Stimulated activated memory B cell treated with anti-CD40 and anti-IgM and Interleukin-4, amounts not matched to agents 10 μg/mL and 1 μg/mL and 100 μg/mL, for 72 hours (primary cell): ENCODE measurements around the gene RARRES2.
"Not testable (repeated sequence)": the region's sequence is repeated elsewhere in the genome, so short reads cannot be mapped to it uniquely, and the experiment has no call there.

Experiments used
- ATAC-seq: fragments of 150-1000 bp; cut with Tn5 transposase; 2 replicates; pipeline ENCODE4 v1.10.0; 2021
- H3K27ac Mint-ChIP-seq: one replicate; pipeline ENCODE4 v1.8.0; 2022; ENCODE audit warnings: mild to moderate bottlenecking, mixed read lengths
- H3K27me3 Mint-ChIP-seq: one replicate; pipeline ENCODE4 v1.8.0; 2022; ENCODE audit warnings: mixed read lengths
- H3K36me3 Mint-ChIP-seq: one replicate; pipeline ENCODE4 v1.8.0; 2022; ENCODE audit warnings: mixed read lengths
- H3K4me1 Mint-ChIP-seq: one replicate; pipeline ENCODE4 v1.8.0; 2022; ENCODE audit warnings: mixed read lengths
- H3K4me3 Mint-ChIP-seq: one replicate; pipeline ENCODE4 v1.8.0; 2022; ENCODE audit warnings: mild to moderate bottlenecking, moderate library complexity, mixed read lengths
- H3K9me3 Mint-ChIP-seq: one replicate; pipeline ENCODE4 v1.8.0; 2022; ENCODE audit warnings: mixed read lengths

RARRES2 gene

GRCh38 chr7:150327308-150327707 is 14.1 kb downstream of the RARRES2 start:
- H3K4me3 Mint-ChIP-seq: no peak overlapping the region
- H3K27me3 Mint-ChIP-seq: no peaks in the 10 kb centered on the region
- ATAC-seq: no peak
- no peak overlapping the region for H3K27ac Mint-ChIP-seq
- peaks cover 55% of the 10 kb centered on the region for H3K36me3 Mint-ChIP-seq
- H3K9me3 Mint-ChIP-seq: no peaks in the 10 kb centered on the region
- H3K4me1 Mint-ChIP-seq: peaks cover 33% of the 10 kb centered on the region

DNA sequence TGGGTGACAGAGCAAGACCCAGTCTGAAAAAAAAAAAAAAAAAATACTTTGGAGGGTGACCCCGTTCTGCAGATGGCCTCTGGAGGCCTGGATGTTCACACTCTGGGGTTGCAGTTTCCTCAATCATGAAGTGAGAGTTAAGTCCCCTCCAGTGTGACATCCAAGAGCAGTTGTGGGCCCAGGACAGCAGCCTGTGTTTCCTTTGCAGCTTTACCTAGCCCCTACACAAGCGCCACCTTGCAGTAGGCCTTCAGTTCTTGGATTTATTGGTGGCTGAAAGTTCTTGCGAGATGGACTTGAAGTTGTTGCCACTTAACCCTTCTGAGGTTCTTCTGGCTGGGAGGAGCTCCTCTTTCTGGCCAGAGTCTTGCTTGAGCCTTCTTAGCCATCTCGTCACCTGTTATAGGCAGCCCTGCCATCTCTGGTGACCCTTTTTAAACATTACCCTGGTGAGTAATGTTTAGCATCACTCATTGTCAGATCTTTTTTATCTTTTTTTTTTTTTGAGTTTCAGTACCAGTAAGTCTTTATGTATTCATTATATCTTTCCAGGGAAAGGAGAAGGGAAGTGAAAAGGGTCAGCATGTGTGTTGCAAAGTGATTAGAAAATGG is 14.7 kb downstream of the RARRES2 start:
- H3K27me3 Mint-ChIP-seq: no peaks in the 10 kb centered on the region
- peaks cover 39% of the 10 kb centered on the region for H3K4me1 Mint-ChIP-seq
- H3K27ac Mint-ChIP-seq: no peak overlapping the region
- H3K36me3 Mint-ChIP-seq: peaks cover 49% of the 10 kb centered on the region
- H3K4me3 Mint-ChIP-seq: no peak overlapping the region
- no peak for ATAC-seq
- H3K9me3 Mint-ChIP-seq: no peaks in the 10 kb centered on the region

GRCh38 chr7:150325901-150326300 is 15.5 kb downstream of the RARRES2 start:
- H3K4me1 Mint-ChIP-seq: peaks cover 48% of the 10 kb centered on the region
- H3K27ac Mint-ChIP-seq: no peak overlapping the region
- no peak for ATAC-seq
- peaks cover 41% of the 10 kb centered on the region for H3K36me3 Mint-ChIP-seq
- no peak overlapping the region for H3K4me3 Mint-ChIP-seq
- no peaks in the 10 kb centered on the region for H3K27me3 Mint-ChIP-seq
- no peaks in the 10 kb centered on the region for H3K9me3 Mint-ChIP-seq

GRCh38 chr7:150325110-150325611 is 16.3 kb downstream of the RARRES2 start:
- no peaks in the 10 kb centered on the region for H3K9me3 Mint-ChIP-seq
- ATAC-seq: no peak
- H3K27me3 Mint-ChIP-seq: no peaks in the 10 kb centered on the region
- H3K36me3 Mint-ChIP-seq: peaks cover 41% of the 10 kb centered on the region
- H3K4me1 Mint-ChIP-seq: peaks cover 50% of the 10 kb centered on the region
- H3K27ac Mint-ChIP-seq: peak overlapping the region; percentile 99
- H3K4me3 Mint-ChIP-seq: peak overlapping the region; percentile 97

GRCh38 chr7:150324373-150324961 is 17.0 kb downstream of the RARRES2 start:
- Mint-ChIP-seq H3K4me1 (peaks cover 50% of the 10 kb centered on the region), H3K36me3 (peaks cover 41% of the 10 kb centered on the region), H3K9me3 (no peaks in the 10 kb centered on the region), H3K27ac (peak overlapping the region; percentile 99), H3K27me3 (no peaks in the 10 kb centered on the region), H3K4me3 (peak overlapping the region; percentile 97)
- no peak for ATAC-seq

- H3K27me3 Mint-ChIP-seq: no peaks in the 10 kb centered on the region
- peak overlapping the region; percentile 99 for H3K27ac Mint-ChIP-seq
- peak overlapping the region; percentile 97 for H3K4me3 Mint-ChIP-seq
- H3K4me1 Mint-ChIP-seq: peaks cover 50% of the 10 kb centered on the region
- peaks cover 35% of the 10 kb centered on the region for H3K36me3 Mint-ChIP-seq
- H3K9me3 Mint-ChIP-seq: no peaks in the 10 kb centered on the region
- peak; percentile 39 for ATAC-seq
These were observed 17.6 kb downstream of the RARRES2 start for GRCh38 chr7:150323682-150324372.

- H3K36me3 Mint-ChIP-seq: peaks cover 28% of the 10 kb centered on the region
- H3K27ac Mint-ChIP-seq: peak within 1 kb of the TSS; percentile 99
- H3K27me3 Mint-ChIP-seq: no peaks in the 10 kb centered on the region
- H3K9me3 Mint-ChIP-seq: no peaks in the 10 kb centered on the region
- H3K4me3 Mint-ChIP-seq: peak within 1 kb of the TSS; percentile 97
- peaks cover 50% of the 10 kb centered on the region for H3K4me1 Mint-ChIP-seq
- peak; percentile 84 for ATAC-seq
These were observed 18.4 kb downstream of the RARRES2 start, which contains the start of the genes ACTR3C and LRRC61 for GRCh38 chr7:150322833-150323681. Gene ACTR3C, minus strand, starts transcription at chr7:150323545. Its CDS starts 28,249 bp downstream, at chr7:150295296. Gene LRRC61, plus strand, starts transcription at chr7:150323355. Its CDS starts 13,507 bp downstream, at chr7:150336862.

DNA sequence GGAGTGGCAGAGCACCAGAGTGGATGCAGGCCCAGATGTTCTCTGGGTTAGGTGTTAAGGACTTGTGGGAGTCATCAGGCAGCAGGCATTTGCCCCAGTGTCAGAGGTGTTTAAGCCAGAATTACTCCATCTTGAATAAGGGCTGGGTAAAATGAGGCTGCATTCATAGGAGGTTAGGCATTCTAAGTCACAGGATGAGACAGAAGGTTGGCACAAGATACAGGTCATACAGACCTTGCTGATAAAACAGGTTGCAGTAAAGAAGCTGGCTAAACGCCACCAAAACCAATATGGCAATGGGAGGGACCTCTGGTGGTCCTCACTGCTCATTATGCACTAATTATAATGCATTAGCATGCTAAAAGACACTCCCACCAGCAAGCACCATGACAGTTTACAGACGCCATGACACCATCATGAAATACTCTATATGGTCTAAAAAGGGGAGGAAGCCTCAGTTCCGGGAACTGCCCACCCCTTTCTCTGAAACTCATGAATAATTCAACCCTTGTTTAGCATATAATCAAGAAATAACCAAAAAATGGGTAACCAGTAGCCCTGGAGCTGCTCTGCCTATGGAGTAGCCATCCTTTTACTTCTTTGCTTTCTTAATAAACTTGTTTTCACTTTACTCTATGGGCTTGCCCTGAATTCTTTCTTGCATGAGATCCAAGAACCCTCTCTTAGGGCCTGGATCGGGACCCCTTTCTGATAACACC is 19.2 kb downstream of the RARRES2 start:
- Mint-ChIP-seq H3K9me3 (no peaks in the 10 kb centered on the region), H3K27ac (peak overlapping the region; percentile 99), H3K4me3 (peak overlapping the region; percentile 97), H3K27me3 (no peaks in the 10 kb centered on the region), H3K36me3 (peaks cover 23% of the 10 kb centered on the region), H3K4me1 (peaks cover 50% of the 10 kb centered on the region)
- ATAC-seq: peak; percentile 47

DNA sequence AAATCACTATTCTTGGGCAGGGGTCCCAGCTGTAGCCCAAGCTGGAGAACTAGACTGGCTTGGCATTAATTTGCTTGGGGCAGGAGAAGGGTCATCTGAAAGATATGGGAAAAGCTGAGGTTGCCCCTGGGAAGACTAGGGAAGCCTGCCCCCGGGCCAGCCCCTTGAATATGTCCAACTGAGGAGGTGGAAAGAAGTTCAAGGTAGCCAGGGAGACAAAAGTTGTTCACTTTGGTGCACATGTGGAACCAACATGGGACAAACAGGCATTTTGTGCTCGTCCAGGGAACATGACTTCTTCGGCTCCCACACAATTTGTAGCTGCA is 19.7 kb downstream of the RARRES2 start:
- Mint-ChIP-seq H3K36me3 (peaks cover 18% of the 10 kb centered on the region), H3K27ac (peak overlapping the region; percentile 99), H3K27me3 (no peaks in the 10 kb centered on the region), H3K4me3 (peak overlapping the region; percentile 97), H3K9me3 (no peaks in the 10 kb centered on the region), H3K4me1 (peaks cover 45% of the 10 kb centered on the region)
- ATAC-seq: no peak

DNA sequence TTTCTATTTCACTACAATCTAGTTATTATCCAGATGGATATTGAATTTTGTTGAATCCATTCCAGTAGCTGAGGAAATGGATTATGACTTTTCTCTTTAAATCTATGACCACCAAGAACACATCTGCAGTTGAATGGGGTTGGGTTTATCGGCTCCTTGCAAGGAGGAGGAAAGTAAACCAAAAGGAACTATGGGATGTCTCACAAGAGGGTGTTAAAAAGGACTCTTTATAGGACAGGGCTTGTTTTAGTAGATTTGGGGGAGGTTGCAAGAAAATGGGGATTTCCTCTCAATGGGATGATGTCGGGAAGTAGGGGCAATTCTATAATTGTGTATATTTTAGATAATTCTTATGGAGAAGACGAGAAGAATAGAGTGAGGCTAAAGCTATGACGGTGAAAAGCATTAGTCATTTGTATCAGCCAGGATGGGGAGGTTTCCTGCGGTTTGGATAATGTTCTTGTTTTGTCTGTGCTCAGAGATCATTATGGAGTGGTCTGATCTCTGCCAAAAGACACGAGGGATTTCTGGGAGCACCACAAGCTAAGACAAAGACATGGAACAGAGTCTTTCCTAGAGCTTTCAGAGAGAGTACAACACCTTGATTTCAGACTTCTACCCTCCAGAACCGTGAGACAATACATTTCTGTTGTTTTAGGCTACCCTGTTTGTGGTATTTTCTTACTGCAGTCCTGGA is 23.5 kb downstream of the RARRES2 start:
- Mint-ChIP-seq H3K4me1 (peaks cover 23% of the 10 kb centered on the region), H3K4me3 (no peak overlapping the region), H3K27me3 (no peaks in the 10 kb centered on the region), H3K9me3 (no peaks in the 10 kb centered on the region), H3K36me3 (peaks cover 11% of the 10 kb centered on the region), H3K27ac (no peak overlapping the region)
- no peak for ATAC-seq

DNA sequence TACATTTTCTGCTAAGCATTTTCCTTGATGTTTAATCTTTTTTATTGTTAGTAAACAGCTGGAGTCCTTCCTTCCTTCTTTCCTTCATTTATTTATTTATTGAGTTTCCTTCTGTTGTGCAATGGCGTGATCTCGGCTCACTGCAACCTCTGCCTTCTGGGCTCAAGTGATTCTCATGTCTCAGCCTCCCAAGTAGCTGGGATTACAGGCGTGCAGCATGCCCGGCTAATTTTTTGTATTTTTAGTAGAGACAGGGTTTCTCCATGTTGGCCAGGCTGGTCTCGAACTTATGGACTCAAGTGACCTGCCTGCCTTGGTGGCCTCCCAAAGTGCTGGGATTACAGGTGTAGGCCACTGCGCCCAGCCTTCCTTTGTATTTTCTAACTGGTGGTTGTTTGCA is 24.4 kb downstream of the RARRES2 start:
- H3K9me3 Mint-ChIP-seq, H3K27ac Mint-ChIP-seq, ATAC-seq, H3K27me3 Mint-ChIP-seq, H3K4me3 Mint-ChIP-seq: not testable (repeated sequence)
- Mint-ChIP-seq H3K36me3 (peaks cover 11% of the 10 kb centered on the region), H3K4me1 (peaks cover 14% of the 10 kb centered on the region)

DNA sequence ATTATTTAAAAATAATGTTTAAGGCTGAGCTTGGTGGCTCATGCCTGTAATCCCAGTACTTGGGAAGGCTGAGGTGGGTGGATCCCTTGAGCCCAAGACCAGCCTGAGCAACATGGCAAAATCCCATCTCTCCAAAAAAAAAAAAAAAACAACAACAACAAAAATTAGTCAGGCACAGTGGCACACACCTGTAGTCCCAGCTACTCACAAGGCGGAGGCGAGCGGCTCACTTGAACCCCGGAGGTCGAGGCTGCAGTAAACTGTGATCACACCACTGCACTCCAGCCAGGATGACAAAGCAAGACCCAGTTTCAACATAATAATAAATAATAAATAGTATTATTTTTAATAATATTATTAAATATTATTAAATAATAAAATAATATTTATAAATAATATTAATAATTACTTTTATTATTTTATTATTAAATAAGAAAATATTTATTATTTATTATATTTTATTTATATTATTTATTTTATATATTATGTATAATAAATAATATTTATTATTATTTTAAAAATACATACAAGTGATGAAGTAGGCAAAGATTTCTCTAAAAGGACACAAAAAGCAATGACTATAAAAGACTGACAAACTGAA is 26.7 kb downstream of the RARRES2 start:
- ATAC-seq: no peak
- peaks cover 11% of the 10 kb centered on the region for H3K36me3 Mint-ChIP-seq
- no peak overlapping the region for H3K27ac Mint-ChIP-seq
- H3K4me1 Mint-ChIP-seq: no peaks in the 10 kb centered on the region
- no peaks in the 10 kb centered on the region for H3K9me3 Mint-ChIP-seq
- no peaks in the 10 kb centered on the region for H3K27me3 Mint-ChIP-seq
- H3K4me3 Mint-ChIP-seq: no peak overlapping the region

- H3K4me1 Mint-ChIP-seq: no peaks in the 10 kb centered on the region
- no peak for ATAC-seq
These were observed 27.6 kb downstream of the RARRES2 start for GRCh38 chr7:150313870-150314269.

GRCh38 chr7:150313367-150313809 is 28.0 kb downstream of the RARRES2 start:
- Mint-ChIP-seq H3K4me1 (no peaks in the 10 kb centered on the region), H3K27me3 (no peaks in the 10 kb centered on the region), H3K36me3 (peaks cover 15% of the 10 kb centered on the region), H3K4me3 (no peak overlapping the region), H3K27ac (no peak overlapping the region), H3K9me3 (no peaks in the 10 kb centered on the region)
- no peak for ATAC-seq

More at GRCh38 chr7:150313870-150314269, 27.6 kb downstream of the RARRES2 start:
- Mint-ChIP-seq H3K27me3 (no peaks in the 10 kb centered on the region), H3K27ac (no peak overlapping the region), H3K36me3 (peaks cover 11% of the 10 kb centered on the region), H3K4me3 (no peak overlapping the region), H3K9me3 (no peaks in the 10 kb centered on the region)
